ENCODE results near the gene SLC6A15.

- TF ChIP-seq, protein P1, sequence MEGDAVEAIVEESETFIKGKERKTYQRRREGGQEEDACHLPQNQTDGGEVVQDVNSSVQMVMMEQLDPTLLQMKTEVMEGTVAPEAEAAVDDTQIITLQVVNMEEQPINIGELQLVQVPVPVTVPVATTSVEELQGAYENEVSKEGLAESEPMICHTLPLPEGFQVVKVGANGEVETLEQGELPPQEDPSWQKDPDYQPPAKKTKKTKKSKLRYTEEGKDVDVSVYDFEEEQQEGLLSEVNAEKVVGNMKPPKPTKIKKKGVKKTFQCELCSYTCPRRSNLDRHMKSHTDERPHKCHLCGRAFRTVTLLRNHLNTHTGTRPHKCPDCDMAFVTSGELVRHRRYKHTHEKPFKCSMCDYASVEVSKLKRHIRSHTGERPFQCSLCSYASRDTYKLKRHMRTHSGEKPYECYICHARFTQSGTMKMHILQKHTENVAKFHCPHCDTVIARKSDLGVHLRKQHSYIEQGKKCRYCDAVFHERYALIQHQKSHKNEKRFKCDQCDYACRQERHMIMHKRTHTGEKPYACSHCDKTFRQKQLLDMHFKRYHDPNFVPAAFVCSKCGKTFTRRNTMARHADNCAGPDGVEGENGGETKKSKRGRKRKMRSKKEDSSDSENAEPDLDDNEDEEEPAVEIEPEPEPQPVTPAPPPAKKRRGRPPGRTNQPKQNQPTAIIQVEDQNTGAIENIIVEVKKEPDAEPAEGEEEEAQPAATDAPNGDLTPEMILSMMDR (IDR thresholded peaks at IDR 0.05) = no peak
- no peak for TF ChIP-seq POLR2A (IDR thresholded peaks at IDR 0.05)
Measured at GRCh38 chr12:84822525-84822924, 90.1 kb downstream of the SLC6A15 start.

Measured in heart left ventricle (tissue), 13 donors.